HG03342 (cell line): ENCODE measurements around the gene DOCK3.
"Not testable (repeated sequence)": the region's sequence is repeated elsewhere in the genome, so short reads cannot be mapped to it uniquely, and the experiment has no call there.

Experiments used
- ATAC-seq: cut with Tn5 transposase; IDR thresholded peaks from one replicate; pipeline ENCODE4 v1.9.1; 2021; ENCODE audit warnings: mild to moderate bottlenecking, moderate library complexity; ENCODE audit not compliant: unreplicated experiment

DOCK3 gene

DNA sequence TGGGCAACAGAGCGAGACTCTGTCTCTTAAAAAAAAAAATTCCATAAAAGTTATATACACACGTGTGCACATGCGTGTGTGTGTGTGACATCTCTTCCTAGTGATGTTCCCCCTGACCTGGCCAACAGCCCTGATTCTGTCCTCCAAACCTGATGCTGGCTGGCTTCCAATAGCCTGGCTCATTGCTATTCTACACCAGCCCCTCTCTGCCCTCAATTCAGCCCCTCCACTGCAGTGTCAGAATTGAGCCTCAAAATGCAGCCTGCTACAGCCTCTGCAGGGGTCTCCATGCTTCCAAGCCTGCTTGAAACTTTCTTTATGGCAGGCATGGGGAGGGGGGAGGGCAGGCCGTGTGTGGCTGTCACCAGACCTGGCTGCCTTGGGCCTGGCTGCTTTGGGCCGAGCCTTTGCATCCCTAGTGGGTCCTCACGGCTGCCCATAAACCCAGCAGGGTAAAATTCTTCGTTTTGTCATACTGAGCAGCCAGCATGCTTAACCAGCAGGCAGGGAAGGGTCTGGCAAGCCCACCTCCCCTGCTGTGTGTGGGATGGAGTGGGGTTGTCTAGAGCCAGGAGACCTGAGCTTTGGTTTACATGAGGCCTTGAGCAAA lies 22.7 kb upstream of the DOCK3 start:
- no peak for ATAC-seq

DNA sequence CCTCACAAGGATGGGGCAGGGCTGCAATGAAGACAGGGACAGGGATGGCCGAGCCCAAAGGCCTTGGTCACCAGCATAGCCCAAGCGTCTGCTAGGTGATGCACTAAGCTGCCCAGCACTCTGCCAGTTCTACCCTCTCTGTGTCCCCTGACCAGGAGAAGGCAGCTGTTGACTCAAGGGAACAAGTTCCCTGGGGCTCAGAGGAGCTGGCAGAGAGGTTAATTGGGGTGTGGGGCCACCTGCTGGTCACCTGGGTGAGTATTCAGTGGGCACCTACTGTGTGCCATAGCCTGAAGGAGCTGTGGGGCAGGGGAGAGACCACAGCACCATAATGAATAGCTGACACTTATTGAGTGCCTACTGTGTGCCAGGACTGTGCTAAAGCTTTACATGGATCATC lies 22.0 kb upstream of the DOCK3 start:
- ATAC-seq, result no peak

DNA sequence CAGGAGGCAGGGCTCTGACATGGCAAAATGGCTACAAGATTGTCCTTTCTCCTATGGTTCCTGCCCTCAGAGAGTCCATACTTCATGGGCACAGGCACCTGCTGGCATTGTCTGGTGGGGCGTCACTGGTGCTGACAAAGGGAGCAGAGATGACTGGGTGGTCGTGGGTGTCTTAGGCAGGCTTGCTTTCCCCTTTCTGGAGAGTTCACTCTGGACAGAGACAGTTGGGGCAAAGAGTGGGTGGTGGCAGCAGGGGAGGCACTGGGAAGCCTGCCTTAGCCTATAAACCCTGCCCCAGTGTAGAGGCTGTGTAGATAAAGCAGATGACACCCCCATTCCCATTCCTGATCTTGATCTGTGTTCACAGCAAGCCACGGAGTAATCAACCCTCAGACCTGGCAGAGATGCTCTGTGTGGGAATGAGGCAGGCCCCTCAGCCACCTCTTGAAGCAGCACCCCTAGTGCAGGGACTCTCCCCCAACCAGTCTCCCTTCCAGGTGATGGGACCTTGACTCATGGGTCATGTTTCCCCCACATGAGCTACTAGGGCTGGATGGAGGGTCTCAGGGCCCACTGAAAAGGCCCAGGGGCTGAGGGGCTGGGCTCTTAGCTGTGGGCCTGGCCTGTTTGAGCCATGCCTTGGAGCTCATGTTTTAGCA lies 20.7 kb upstream of the DOCK3 start:
- no peak for ATAC-seq

DNA sequence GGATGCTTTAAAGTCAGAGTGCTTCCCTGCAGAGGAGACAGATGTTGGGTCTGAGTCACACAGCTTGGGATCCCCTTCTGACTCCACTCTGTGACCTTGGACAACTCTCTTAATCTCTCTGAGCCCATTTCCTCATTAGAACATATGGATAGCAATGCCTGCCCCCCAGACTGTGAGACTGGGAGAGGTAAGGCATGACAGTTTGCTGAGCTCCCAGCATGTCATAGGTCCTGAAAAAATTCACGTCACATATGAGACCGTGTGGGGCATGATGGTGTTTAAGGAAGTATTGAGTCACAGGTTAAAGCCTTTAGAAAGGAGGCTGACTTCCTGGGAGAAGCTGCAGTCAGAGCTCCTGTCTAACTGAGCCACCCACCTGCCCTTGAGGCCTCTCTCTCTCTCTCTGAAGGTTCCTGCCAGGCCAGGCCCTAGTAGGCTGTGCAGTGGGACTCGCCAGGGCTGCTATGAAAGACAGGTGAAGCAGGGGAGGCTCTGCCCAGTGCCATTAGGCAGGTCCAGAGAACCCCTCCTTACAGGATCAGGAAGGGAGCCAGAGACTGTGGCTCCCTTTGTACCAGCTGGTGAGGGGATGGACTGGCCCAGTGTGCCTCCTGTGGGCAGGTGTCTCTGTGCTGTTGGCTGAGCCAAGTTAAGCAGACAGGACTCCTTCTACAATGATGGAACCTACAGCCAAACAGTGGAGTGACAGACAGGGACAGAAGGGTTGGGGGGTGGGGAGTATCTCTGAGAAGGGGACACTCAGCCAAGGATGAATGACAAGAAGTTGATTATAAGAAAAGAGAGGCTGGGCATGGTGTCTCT lies 19.5 kb upstream of the DOCK3 start:
- no peak for ATAC-seq

DNA sequence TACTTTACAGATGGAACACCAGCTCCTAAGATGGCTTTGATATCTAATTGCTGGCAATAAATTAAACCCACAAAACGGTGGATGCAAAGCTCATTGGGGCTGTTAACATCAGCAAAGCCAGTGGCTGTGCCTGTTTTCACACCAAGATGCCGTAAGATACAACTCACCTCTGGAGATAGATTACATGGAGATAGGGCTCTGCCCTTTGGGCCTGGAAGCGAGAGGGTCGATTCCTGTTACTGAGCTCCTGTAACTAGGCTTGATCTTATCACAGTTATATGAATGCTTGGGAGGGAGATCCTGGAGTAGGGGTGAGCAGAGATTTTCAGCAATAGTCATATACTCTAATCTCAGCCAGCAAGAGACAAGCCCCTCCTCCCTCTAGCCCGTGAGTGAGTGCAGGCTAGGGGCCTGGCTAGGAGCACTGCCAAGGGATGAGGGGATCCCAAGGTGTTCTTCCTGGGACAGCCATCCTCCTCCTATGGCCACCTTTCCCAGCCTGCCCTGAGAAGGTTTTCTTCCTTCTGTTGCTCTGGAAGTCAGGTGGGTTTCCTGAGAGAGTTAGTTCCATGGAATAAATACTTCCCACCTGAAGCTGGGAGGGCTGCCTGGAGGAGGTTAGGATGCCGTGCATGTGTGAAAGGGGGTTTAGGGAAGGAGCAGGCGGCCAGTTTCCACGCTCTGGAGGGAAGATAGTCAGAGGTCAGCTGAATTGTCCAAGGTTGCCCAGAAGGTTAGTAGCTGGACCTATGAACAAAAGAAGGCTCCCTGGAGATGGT lies 18.1 kb upstream of the DOCK3 start:
- no peak for ATAC-seq

DNA sequence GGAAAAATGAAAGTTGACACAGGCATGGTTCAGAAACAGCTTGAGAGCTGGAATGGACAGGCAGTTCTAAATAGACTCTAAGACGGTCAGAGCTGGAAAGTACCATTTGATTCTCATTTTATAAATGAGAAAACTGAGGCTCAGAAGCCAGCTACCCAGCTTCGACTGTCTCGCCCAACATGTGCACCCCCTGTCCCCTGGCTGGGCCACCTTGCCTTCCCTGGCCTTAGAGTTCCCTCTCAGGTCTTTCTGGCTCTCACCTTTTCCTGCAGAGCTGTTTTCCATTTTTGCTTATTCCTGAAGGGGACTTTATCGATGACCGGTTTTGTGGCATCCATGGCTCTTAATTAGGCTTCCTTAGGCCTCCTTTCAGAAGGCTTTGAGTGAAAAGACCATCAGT lies 17.3 kb upstream of the DOCK3 start:
- no peak for ATAC-seq

DNA sequence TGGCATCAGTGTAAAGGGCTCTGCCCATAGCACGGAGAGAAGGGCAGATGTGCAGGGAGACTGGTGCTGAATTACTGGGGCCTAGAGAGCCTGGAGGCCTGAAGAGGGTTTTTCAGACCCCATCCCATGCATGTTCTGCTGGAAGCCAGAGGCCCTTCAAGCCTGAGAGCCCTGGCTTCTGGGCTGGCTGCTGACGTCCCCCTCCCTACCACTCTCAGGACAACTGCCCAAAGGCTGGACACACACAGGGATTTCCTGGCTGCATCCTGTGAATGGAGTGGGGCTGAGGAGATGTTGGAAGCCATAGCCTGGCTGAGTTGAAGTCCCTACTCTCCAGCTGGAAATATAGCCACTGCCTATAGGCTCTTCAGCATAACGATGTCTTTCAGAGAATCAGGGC lies 16.9 kb upstream of the DOCK3 start:
- ATAC-seq, result no peak

DNA sequence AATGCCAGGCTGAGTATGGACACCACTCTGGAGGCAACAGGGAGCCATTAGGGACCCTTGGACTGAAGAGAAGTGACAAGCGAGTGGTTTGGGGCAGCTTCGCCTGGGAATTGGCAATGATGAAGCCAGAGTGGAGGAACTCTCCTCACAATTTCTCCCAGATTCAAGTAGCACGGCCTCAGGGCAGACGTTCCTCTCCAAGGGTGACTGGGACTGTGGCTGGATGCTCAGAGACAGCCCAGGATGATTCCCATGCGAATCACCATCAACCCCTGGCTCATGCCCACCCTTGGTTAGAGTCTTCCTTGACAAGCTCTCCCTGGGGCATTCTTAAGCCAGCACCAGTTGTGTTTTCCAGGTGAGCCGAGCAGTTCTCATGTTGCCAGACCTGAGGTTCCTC lies 16.3 kb upstream of the DOCK3 start:
- ATAC-seq, result no peak

DNA sequence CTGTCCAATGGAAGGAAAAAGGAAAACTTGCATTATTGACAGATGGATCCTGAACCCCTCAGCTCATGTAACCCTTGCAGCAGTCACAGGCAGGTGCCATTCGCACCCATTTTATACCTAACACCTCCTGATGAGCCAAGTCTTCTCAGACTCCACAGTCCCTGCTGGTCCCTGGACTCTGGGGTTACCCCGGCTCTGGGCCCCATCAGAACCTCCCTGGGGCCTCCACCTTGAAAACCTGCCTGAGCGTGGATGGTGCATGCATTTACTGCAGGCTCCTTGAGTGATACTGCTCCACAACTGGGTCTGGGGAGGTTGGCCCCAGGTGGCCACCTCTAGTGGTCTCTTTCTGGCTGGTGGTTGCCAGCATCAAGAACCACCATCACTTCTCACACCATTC lies 15.9 kb upstream of the DOCK3 start:
- no peak for ATAC-seq

DNA sequence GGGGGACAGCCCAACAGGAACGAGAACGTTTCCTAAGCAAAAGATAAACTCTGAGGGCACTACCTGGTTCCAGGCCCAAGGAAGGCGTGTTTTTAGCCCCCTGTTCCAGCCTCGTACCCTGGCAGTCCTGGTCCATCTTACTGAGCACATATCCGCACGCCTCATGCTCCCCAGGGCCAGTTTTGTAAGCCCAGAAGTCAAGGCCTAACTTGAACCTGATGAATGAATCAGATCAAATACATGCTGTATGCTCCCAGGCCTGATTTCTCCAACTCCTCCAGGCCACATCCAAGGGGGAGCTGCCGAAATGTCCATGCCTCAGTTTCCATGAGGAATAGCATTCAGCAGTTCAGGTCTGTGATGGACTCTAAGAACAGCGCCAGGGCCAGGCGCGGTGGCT lies 14.3 kb upstream of the DOCK3 start:
- ATAC-seq, result no peak

DNA sequence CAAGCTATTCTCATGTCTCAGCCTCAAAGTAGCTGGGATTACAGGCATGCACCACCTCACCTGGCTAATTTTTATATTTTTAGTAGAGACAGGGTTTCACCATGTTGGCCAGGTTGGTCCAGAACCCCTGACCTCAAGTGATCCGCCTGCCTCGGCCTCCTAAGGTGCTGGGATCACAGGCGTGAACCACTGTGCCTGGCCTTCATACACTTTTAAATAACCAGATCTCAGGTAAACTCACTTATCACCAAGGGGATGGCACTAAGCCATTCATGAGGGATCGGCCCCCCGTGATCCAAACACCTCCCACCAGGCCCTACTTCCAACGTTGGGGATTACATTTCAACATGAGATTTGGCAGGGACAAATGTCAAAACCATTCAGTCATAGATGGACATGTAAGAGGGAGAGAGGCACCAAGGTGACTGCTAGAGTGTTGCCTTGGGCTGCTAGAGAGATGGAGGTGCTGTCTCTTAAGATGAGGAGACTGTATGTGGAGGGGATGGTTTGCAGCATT lies 13.3 kb upstream of the DOCK3 start:
- ATAC-seq, result no peak

DNA sequence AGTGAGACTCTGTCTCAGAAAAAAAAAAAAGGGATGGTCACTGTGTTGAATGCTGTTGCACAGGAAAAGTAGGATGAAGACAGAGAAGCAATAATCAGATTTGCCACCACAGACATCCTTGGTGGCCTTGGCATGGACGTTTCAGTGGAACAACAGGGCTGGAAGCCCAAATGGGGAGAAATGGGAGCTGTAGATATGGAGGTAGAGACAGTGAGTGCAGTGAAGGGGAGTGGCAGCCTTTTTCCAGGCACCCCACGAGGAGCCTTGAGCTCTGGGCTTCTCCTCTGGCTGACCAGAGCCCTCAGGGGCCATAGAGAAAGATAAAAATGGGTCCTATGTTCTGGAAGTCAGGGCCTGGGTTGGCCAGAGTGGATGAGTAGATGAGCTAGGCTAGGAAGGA lies 12.3 kb upstream of the DOCK3 start:
- ATAC-seq, result no peak

DNA sequence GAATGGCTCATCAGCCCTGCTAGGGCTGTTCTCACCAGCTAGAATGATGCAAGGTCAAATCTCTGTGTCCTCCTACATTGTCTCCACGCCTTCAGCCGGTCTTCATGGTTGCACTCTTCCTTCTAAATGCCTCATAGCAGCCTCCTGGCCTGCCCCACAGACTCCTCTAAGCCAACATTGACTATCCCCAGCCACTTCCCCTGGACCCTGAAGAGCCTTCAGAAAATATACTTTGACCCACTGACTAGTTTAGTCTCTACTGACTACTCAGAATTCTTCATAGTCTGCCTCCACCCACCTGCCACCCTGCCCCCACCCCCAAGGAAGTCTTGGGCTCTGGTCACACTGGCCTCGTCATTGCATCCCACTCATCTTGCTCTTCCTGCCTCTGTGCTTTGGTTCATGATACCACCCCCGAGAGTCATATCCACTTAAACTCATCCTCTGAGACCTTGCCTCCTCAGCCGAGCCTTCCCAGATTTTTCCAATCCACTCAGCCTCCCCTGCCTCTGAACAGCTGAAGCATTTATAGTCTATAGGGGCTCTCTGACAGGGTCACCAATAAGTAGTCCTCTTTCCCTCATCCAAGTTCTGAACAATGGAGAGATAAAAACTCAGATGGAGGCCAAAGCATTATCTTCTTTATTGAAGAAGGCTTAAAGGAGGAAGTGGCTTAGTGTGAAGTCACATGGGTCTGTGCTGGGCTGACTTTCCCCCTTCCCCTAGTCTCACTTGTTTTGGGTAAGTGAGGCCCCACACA lies 9.5 kb upstream of the DOCK3 start:
- no peak for ATAC-seq

DNA sequence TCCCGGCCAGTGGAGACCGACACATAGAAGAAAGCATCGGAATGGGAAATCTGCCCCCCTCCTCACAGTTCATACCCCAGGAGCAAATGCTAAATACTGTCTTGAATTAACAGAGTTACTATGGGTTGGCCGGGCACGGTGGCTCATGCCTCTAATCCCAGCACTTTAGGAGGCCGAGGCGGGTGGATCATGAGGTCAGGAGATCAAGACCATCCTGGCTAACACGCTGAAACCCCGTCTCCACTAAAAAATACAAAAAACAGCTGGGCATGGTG lies 8.9 kb upstream of the DOCK3 start:
- ATAC-seq, result not testable (repeated sequence)

DNA sequence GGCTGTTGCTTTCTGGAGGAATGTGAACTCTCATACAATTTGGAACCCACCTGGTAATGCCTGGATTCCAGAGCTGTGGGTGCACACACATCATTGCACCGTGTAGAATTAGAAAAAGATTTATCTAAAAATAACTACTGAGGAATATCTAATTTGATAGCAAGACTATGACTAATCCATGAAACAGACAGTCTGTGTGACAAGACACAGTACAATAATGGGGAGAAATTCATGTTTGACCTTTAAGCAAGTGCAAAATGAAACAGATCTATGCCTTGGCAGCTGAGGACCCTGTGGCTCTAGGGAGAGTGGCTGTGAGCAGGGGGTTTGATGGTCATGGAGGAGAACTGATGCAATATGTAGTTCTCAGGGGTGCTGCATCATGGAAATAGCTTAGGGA lies 7.9 kb upstream of the DOCK3 start:
- no peak for ATAC-seq

DNA sequence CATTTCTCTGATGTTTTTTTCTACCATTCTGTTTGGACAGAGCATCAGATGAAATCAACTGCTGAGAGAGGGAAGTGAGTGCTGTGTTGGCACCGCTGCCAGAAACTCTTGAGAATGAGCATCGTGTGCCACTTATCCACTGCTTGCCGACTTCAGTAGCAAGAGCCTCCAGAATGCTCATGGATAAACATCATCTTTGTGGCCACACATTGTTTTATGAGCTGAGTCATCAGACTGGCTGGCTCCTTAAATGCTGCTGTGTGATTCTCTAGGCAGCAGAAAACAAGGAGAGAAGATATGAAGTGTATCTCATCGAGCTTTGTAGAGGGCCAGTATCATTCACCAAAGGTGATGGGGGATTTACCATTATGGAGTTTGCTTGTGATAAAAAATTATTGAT lies 3.4 kb upstream of the DOCK3 start:
- ATAC-seq, result no peak

DNA sequence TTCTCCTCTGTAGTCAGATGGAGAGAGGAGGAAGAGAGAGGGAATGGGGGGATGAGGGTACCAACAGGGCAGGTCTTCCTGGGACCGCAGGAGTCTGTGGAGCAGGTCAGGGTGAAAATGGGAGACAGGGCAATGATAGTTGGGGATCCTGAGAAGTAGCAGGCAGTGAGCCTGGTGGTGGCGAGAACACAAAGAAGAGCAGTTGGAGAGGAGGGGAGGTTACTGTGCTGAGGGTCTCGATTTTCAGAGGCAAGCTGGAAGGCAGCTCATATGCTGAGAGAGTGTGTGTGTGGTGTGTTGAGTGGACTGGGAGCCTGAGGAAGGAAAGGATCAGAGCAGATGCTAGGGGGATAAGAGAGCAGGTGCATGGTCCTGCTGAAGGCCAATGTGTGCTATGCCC lies 2.1 kb upstream of the DOCK3 start:
- ATAC-seq, result no peak

DNA sequence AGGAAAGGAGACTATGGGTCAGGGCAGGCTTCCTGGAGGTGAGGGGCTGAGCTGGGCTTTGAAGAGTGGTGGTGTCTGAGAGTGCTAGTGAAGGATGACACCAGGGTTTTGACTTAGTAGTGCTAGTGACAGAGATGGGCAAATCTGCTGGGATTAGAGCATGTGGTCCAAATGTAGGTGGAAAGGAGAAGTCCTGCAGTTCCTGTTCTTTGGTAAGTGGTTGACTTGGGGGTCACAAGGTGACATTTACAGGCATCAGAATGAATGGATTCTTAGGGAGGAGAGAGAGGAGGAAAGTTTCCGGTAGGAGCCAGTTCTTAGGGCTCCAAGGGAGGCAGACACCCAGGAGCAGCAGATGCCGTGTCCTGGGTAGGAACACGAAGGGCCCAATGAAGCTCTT lies 796 bp upstream of the DOCK3 start:
- no peak for ATAC-seq

DNA sequence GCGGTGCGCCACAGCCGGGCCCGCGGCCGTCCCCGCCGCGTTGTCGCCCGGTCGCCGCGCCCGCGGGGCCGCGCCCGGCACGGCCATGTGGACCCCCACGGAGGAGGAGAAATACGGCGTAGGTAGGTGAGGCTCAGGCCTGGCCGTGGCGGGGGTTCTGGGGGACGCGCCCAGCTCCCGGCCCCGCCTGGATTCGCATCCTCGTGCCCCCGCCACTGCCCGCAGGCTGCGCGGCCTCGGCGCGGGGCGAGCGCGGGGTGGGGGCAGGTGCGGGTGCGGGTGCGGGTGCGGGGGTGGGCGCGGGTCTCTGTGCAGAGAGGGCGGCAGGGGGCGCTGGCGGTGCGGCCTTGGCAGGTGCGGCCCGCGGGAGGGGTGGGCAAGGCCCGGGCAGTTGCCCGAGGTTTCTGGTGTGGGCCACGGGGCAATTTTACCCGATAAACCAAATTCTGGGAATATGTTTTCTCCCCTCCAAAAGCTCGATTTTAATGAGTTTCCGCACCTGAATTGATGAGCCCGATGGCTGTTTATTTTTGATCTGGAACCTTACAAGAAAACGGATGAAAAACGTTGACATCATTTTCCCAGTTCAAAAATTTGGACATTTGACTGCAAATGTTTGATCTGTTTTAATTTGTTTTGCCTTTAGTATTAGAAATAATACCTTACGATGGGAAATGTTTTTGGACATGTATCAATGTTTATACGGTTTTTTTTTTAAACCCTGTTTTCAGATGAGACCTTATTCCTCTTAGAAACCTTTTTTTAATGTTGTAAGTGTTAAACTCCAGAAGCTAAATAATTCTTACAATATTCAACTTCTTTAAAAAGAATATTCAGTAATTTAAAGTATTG lies 678 bp downstream of the DOCK3 start:
- no peak for ATAC-seq
